Liver (tissue), 3 donors: ENCODE results near the gene ADCY2.

Experiments
- CTCF ChIP-seq: fragments of 150-350 bp; IDR thresholded peaks from 2 replicates; pipeline ENCODE4 v1.5.1; 2017; ENCODE audit warnings: improper control_type of control experiment, low read depth, low read length; ENCODE audit not compliant: missing input control
- EGR1 ChIP-seq, 2 donors: IDR thresholded peaks; 2 replicates each; pipeline ENCODE4 v1.6.1; 2016 to 2018; ENCODE audit warnings: antibody characterized with exemption in 2 of 2, low read depth in 2 of 2
- FOXA2 ChIP-seq: IDR thresholded peaks from 2 replicates; pipeline ENCODE4 v1.6.1; 2016; ENCODE audit warnings: antibody characterized with exemption
- REST ChIP-seq: IDR thresholded peaks from 2 replicates; pipeline ENCODE4 v1.6.1; 2016; ENCODE audit warnings: antibody characterized with exemption, mild to moderate bottlenecking
- SP1 ChIP-seq: IDR thresholded peaks from 2 replicates; pipeline ENCODE4 v1.6.1; 2018; ENCODE audit warnings: antibody characterized with exemption, mild to moderate bottlenecking
- TAF1 ChIP-seq: conservative IDR thresholded peaks from 2 replicates; pipeline ENCODE4 v1.6.1; 2016; ENCODE audit warnings: antibody characterized with exemption, mild to moderate bottlenecking
- donor health status: healthy.
- donor health status: healthy.

GRCh38 chr5:7616897-7617296 lies 221.0 kb downstream of the ADCY2 start:
- TF ChIP-seq CTCF (no peak), FOXA2 (no peak), SP1 (no peak), TAF1 (no peak), REST (no peak), EGR1 (IDR thresholded peaks at IDR 0.05; ENCODE audit: low read depth in 2 of 2) (no peak)
